Upper lobe of right lung (tissue), 1 donor: ENCODE data around the gene FAM13B. TPM values are rescaled to one million over a fixed set of nuclear protein-coding genes. Genes with fewer than 3 reads are reported as not detected.
"Not testable (repeated sequence)": the region's sequence is repeated elsewhere in the genome, so short reads cannot be mapped to it uniquely, and the experiment has no call there.

ENCODE experiments used
- ATAC-seq: fragments of 200-7000 bp; cut with Tn5 transposase; one replicate; pipeline ENCODE4 v1.9.1; 2020; ENCODE audit warnings: mild to moderate bottlenecking, moderate library complexity
- DNase-seq: peaks from one replicate; pipeline ENCODE4 v3.0.0-alpha.2; 2020
- H3K27ac ChIP-seq: fragments of 200-600 bp; one replicate; pipeline ENCODE4 v1.8.0; 2022
- H3K27me3 ChIP-seq: fragments of 200-600 bp; one replicate; pipeline ENCODE4 v1.8.0; 2022; ENCODE audit warnings: mild to moderate bottlenecking
- H3K36me3 ChIP-seq: fragments of 200-600 bp; one replicate; pipeline ENCODE4 v1.8.0; 2022
- H3K4me1 ChIP-seq: fragments of 200-600 bp; one replicate; pipeline ENCODE4 v1.8.0; 2022
- H3K4me3 ChIP-seq: fragments of 200-600 bp; one replicate; pipeline ENCODE4 v1.8.0; 2022; ENCODE audit warnings: mild to moderate bottlenecking
- H3K9me3 ChIP-seq: fragments of 200-600 bp; one replicate; pipeline ENCODE4 v1.8.0; 2022
- CTCF ChIP-seq: fragments of 200-600 bp; IDR thresholded peaks from one replicate; pipeline ENCODE4 v1.8.0; 2022; ENCODE audit warnings: antibody characterized with exemption
- intact Hi-C: fragments of 100-400 bp; cut with DNase I; formaldehyde crosslinking; loops from one replicate; pipeline ENCODE4 v1.11.0; 2022
- total RNA-seq: library from RNA; stranded (reverse); fragmentation: NEBNext Ultra II Directional; extraction: Animal tissue kit (Norgen Biotek cat#: 25700); gene quantifications from one replicate; pipeline ENCODE4 v1.2.1, GENCODE V29; 2021
- donor health status: DM: no; HTN: yes; CAD: no; lungs with severe emphysema.

FAM13B gene
- total RNA-seq, 1 donor from 2014 or later: 42.4 TPM

GRCh38 chr5:138054206-138054605 is 21.3 kb upstream of the FAM13B start:
- no peaks in the 10 kb centered on the region for H3K27me3 ChIP-seq
- H3K27ac ChIP-seq: no peak overlapping the region
- intact Hi-C loops: no loop called here
- no peaks in the 10 kb centered on the region for H3K4me1 ChIP-seq
- DNase-seq (no peak), ATAC-seq (no peak)
- no peak overlapping the region for H3K4me3 ChIP-seq
- no peaks in the 10 kb centered on the region for H3K36me3 ChIP-seq
- no peaks in the 10 kb centered on the region for H3K9me3 ChIP-seq
- TF ChIP-seq CTCF: no peak

GRCh38 chr5:138053554-138053953 is 20.7 kb upstream of the FAM13B start:
- Histone ChIP-seq H3K4me3 (no peak overlapping the region), H3K27ac (no peak overlapping the region), H3K36me3 (no peaks in the 10 kb centered on the region), H3K27me3 (no peaks in the 10 kb centered on the region), H3K9me3 (no peaks in the 10 kb centered on the region), H3K4me1 (no peaks in the 10 kb centered on the region)
- no peak for ATAC-seq
- DNase-seq: no peak
- intact Hi-C loops: no loop called here
- no peak for TF ChIP-seq CTCF

GRCh38 chr5:138052718-138053117 is 19.8 kb upstream of the FAM13B start:
- H3K36me3 ChIP-seq, DNase-seq, ATAC-seq, H3K4me3 ChIP-seq, H3K27ac ChIP-seq, H3K27me3 ChIP-seq, H3K9me3 ChIP-seq, H3K4me1 ChIP-seq, intact Hi-C loops: not testable (repeated sequence)

- Histone ChIP-seq H3K9me3 (no peaks in the 10 kb centered on the region), H3K4me1 (no peaks in the 10 kb centered on the region), H3K4me3 (no peak overlapping the region), H3K27me3 (no peaks in the 10 kb centered on the region), H3K27ac (no peak overlapping the region), H3K36me3 (no peaks in the 10 kb centered on the region)
- intact Hi-C loops: no loop called here
- no peak for TF ChIP-seq CTCF
- DNase-seq (no peak), ATAC-seq (no peak)
Measured at GRCh38 chr5:138051441-138052296, 18.8 kb upstream of the FAM13B start.

GRCh38 chr5:138045283-138045682 is 12.4 kb upstream of the FAM13B start:
- DNase-seq, intact Hi-C loops, H3K36me3 ChIP-seq, H3K27ac ChIP-seq, H3K4me3 ChIP-seq, ATAC-seq, H3K27me3 ChIP-seq, H3K4me1 ChIP-seq, H3K9me3 ChIP-seq: not testable (repeated sequence)

- H3K27me3 ChIP-seq: no peaks in the 10 kb centered on the region
- H3K4me3 ChIP-seq: no peak overlapping the region
- H3K9me3 ChIP-seq: no peaks in the 10 kb centered on the region
- TF ChIP-seq CTCF: no peak
- DNase-seq (no peak), ATAC-seq (no peak)
- no peaks in the 10 kb centered on the region for H3K36me3 ChIP-seq
- H3K27ac ChIP-seq: no peak overlapping the region
- no peaks in the 10 kb centered on the region for H3K4me1 ChIP-seq
- intact Hi-C loops: no loop called here
Measured at GRCh38 chr5:138038826-138039225, 5.9 kb upstream of the FAM13B start.
